ENCODE data around the gene IPO9. TPM values are rescaled to one million over a fixed set of nuclear protein-coding genes. Genes with fewer than 3 reads are reported as not detected.
"Not testable (repeated sequence)": the region's sequence is repeated elsewhere in the genome, so short reads cannot be mapped to it uniquely, and the experiment has no call there.

The IPO9 gene
- polyA plus RNA-seq, 4 donors = 74.0 to 96.9 (median 77.7) TPM

DNA sequence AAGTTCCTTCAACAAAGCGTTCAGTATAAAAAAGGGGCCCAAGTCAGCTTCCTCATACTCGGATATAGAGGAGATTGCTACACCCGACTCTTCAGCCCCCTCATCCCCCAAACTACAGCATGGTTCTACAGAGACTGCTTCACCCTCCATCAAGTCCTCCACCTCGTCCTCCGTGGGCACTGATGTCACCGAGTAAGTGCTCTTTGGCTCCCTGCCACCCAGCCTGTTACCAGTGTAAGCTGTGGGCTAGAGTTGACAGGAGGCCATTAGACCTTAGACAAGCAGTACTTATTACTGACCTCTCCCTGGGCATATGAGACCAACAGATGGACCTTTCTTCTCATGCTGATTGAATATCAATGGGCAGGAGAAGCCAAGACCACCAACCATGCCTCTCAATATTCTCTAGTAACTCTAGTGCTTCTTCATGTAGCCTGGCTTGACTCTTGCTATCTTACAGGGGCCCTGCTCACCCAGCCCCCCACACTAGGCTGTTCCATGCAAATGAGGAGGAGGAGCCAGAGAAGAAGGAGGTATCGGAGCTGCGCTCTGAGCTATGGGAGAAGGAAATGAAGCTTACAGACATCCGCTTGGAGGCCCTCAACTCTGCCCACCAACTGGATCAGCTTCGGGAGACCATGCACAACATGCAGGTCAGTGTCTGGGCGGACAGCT lies 20.9 kb upstream of the IPO9 start:
- no peak for DNase-seq (ENCODE audit: low read depth in 4 of 4, low spot score in 2 of 4)

DNA sequence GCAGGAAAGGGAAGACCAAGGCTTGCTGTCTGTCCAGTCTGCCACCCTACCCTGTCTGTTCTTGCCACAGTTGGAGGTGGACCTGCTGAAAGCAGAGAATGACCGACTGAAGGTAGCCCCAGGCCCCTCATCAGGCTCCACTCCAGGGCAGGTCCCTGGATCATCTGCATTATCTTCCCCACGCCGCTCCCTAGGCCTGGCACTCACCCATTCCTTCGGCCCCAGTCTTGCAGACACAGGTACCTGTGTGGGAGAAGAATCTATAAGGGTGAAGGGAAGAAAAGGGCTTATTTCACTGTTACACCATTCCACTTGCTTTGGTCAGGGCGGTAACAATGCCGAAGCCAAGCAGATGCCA lies 20.3 kb upstream of the IPO9 start:
- DNase-seq (ENCODE audit: low read depth in 4 of 4, low spot score in 2 of 4) = no peak

DNA sequence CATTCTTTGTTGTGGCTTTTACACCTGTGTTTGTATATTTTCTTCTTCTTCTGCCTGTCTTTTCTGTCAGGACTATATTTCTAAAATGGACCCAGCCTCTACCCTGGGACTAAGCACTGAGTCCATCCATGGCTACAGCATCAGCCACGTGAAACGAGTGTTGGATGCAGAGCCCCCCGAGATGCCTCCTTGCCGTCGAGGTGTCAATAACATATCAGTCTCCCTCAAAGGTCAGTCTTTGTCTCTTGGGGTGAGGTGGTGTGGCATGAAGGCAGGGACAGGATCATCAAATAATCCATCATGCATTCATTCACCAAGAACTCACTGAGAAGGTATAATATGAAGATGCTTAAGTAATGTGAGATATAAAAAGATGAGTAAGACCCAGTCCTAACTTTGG lies 19.1 kb upstream of the IPO9 start:
- DNase-seq (ENCODE audit: low read depth in 4 of 4, low spot score in 2 of 4) = no peak

DNA sequence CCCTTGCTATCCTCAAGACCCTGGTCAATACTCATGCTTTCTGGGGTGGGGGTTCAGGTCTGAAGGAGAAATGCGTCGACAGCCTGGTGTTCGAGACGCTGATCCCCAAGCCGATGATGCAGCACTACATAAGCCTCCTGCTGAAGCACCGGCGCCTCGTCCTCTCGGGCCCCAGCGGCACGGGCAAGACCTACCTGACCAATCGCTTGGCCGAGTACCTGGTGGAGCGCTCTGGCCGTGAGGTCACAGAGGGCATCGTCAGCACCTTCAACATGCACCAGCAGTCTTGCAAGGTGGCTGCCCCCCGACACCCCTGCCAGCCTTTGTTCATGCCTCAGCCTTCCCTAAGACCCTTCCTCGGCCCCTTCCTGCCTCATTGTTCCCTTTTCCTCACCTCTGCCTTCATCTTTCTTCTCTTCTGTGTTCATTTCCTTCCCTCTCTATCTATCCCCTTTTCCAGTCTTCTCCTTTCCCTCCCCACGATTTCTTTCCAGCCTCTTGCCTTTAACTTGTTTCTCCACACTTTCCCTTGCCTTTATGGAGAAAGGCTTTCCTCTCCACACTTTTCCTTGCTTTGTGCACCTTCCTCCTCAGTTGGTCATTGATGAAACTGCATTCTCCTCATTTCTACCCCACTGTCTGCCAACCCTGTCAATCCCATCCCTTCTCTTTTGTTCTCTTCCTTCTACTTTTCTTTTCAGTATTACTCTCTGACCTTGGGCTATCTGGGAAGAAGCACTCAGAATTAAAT lies 18.3 kb upstream of the IPO9 start:
- DNase-seq (ENCODE audit: low read depth in 4 of 4, low spot score in 2 of 4) = no peak

DNA sequence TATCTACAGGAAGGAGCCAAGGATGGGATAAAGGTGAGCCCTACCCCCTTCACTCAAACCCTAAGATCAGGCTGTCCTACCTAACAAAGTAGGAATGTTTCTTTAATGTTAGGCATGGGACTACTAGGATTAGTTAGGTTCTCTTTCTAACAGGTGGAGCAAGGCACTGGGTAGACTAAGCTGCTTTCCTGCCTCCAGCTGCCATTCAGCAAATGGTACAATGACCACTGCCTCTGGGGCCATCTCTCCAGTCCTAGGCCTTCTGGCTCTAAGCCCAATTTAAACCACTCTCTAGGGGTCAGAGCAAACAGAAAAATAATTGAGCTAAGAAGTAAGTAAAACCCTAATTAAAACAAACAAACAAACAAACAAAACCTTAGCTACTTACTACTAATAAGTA lies 15.7 kb upstream of the IPO9 start:
- DNase-seq (ENCODE audit: low read depth in 4 of 4, low spot score in 2 of 4) = no peak

DNA sequence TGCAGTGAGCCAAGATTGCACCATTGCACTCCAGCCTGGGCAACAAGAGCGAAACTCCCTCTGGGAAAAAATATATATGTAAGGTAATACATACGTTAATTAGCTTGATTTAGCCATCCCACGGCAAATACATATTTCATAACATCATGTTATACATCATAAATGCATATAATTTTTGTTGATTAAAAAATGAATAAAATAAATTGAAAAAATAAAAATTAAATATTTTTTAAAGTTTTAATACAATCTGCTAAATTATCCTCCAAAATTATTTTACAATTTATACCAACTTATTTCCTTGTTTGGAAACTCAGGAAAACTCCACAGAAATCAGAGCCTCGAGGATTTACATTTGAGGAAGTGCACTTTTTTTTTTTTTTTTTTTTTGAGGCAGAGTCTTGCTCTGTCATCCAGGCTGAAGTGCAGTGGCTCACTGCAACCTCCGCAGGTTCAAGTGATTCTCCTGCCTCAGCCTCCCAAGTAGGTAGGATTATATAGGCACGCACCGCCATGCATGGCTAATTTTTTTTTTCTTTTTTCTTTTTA lies 12.6 kb upstream of the IPO9 start:
- no peak for DNase-seq (ENCODE audit: low read depth in 4 of 4, low spot score in 2 of 4)

DNA sequence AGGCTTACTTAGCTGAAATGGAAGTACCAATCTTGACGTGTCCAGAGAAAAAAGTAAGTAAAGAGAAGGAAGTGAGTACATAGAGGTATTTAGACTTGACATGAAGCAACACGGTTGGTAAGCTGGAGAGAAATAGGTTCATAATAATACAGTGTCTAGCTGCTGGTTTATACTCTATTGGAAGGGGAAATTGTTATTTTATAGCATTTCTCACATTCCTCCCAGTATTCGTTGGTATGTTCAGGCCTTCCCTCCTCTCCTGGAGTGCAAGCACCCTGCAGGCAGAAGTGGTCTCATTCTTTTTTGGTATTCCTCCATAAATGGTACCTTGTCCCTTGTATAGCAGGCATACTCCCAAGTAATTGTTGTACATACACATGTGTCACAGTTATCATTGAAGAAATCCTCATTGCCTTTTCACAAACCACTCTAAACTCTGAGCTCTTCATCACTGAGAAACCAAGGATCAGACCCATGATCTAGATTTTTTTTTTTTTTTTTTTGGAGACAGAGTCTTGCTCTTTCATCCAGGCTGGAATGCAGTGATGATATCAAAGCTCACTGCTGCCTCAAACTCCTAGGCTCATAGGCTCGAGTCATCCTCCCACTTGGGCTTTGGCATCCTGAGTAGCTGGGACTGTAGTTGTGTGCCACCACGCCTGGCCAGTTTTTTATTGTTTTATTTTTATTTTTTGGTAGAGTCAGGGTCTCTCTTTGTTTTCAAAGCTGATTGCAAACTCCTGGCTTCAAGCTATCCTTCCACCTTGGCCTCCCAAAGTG lies 9.8 kb upstream of the IPO9 start:
- no peak for DNase-seq (ENCODE audit: low read depth in 4 of 4, low spot score in 2 of 4)

DNA sequence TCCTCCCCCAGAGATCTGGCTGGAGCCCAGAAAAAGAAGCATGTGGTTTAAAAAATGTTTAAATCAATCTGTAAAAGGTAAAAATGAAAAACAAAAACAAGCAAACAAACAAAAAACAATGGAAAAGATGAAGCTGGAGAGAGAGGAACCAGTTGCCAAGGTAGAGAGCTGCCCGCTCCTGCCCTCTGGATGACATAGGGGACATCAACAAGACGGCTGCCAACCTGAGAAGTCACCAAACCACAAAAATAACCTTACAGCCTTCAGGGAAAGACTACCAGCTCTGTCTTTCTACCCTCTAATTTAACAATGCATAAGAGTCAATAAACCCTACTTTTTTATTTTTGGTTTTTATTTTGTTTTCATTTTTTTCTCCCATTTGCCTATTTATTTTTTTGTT lies 8.5 kb upstream of the IPO9 start:
- no peak for DNase-seq (ENCODE audit: low read depth in 4 of 4, low spot score in 2 of 4)

DNA sequence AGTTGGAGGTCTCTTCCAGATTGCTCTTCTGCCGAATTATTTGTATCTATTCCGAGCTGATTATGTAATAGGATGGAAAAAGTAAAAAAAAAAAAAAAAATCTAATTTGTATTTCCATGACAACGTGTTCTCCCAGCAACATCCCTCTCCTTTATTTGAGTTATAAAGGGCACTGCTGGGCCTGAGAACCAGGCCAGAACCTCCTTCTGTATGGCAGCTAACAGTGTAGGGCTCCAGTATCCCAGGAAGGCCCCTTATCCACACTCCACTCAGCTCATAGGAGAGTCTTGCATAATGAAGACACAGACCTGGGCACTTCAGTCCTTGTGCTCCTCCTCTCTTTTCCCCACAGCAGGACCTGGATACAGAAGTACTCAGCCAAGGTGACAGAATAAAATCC lies 3.7 kb upstream of the IPO9 start:
- DNase-seq (ENCODE audit: low read depth in 4 of 4, low spot score in 2 of 4) = no peak

DNA sequence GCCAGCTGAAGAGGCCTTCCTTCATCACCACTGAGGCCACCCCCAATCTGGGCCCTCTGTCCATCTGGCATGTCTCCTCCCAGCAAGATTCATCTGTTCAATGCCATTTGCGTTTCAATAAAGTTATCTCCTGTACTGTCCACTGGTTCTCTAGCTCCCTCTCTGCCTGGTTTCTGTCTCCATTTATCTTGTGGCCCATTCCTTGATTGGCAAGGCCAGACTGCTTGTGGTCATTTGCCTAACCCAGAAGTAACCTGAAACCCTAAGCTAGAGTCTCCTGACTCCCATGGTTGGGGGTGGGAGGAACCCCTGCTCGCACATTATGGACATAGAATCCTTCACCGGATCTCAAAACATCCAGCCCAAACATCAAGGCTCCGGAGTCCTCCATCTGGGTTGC lies 2.1 kb upstream of the IPO9 start:
- no peak for DNase-seq (ENCODE audit: low read depth in 4 of 4, low spot score in 2 of 4)

DNA sequence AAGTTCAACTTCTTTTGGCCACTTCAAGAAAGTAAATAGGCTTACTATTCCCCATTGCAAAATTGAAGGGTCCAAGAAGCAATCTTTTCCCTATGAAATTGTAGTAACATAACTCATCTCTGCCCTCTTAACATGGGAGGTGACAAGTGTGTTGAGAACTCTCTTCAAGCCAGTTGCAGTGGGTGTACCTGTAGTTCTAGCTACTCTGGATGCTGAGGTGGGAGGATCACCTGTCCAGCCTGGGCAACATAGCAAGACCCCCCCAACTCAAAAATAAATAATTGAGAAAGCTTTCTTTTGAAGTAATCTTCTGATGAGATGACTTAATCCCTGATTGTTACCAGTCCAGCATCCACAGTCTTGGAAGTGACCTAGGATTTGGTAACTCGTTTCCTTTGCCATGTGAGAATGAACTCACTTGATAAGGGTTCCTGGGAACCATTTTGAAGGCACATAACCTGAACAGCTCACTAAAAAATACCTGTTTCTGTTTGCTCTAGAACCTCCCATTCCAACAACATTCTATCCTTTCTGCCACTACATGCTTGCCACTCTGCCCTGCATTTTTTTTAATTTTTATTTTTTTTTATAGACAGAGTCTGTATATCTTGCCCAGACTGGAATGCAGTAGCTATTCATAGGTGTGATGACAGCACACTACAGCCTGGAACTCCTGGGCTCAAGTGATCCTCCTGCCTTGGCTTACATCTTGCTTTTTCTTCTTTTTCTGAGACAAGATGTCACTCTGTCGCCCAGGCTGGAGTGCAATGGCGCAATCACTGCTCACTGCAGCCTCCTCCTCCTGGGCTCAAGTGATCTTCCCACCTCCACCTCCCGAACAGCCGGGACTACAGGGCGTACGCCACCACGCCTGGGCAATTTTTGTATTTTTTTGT lies 1.4 kb upstream of the IPO9 start:
- no peak for DNase-seq (ENCODE audit: low read depth in 4 of 4, low spot score in 2 of 4)

DNA sequence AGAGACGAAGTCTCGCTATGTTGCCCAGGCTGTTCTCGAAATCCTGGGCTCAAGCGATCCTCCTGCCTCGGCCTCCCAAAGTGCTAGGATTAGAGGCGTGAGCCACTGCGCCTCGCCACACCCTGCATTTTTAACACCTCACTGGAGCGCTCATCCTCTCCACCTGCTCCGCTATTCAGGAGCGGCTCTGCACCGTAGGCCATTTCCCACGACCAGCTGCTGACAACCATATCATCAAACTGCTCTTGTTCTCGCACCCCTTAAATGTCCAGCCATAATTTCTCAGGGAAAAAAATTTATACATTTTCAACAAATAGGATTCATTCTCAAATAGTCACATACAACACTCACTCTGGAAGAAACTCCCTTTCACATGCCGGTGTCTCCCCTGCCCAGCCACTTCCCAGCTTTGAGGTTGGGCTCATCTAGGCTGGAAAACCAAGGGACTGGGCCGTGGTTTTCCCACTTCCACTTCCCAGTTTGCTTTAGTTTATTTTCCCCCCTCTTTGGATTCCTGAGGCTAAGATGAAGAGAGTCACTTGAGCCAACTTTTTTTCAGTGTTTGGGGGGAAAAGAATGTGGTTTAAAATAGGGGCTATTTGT lies 639 bp upstream of the IPO9 start:
- DNase-seq (ENCODE audit: low read depth in 4 of 4, low spot score in 2 of 4) = no peak

DNA sequence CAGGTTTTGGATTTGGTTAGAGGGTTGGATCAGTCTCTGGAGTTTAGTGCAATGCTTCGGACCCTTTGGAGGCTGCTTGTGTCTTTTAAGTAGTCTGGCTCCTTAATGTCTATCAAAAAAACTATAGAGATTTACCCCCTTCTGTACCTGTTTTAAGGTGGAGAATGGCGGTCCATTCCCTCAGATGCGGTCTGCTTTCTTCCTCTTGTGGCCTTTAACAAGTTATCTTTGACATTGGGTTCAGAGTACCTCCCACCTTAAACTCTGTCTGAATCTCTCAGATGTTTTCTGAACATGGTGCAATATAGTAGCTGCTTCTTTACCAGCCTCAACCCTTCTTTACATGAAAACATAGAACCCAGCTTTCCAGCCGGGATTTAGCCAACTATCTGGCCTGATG lies 2.4 kb downstream of the IPO9 start:
- no peak for DNase-seq (ENCODE audit: low read depth in 4 of 4, low spot score in 2 of 4)

DNA sequence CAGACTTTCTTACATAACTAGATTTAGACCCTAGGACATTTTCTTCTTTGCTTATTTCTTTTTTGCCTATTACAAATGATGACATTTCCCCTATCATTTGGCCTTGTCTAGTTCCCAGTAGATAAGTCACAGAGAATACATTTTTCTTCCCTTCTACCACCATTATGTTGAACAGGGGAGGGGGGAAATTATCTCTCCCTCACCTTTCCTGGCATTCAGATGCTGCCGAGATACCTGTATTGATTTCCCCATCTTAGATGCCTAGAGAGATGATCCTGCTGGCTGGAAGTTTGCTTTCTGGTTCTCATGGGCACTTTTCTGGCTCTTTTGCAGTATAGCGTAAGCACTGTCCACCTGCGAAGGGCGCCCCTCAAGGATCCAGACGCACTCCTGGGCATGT lies 5.7 kb downstream of the IPO9 start:
- DNase-seq (ENCODE audit: low read depth in 4 of 4, low spot score in 2 of 4) = no peak

DNA sequence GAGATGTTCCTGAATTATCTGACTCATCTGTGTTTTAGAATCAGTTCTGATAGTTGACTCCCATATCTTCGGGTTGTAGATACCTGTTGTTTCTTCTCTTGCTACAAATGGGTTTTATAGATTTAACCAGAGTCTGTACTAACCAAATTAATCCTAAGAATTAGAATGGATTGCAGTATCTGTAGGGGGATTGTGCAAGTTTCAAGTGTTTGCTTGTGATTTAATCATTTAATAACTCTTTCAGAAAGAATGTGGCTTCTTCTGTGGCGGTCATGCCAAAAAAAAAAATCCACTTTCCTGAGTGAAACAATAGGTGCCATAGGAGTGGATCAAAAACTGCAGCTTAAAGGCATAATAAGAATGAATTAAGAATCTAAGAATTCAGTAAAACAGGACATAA lies 9.4 kb downstream of the IPO9 start:
- DNase-seq (ENCODE audit: low read depth in 4 of 4, low spot score in 2 of 4) = no peak

DNA sequence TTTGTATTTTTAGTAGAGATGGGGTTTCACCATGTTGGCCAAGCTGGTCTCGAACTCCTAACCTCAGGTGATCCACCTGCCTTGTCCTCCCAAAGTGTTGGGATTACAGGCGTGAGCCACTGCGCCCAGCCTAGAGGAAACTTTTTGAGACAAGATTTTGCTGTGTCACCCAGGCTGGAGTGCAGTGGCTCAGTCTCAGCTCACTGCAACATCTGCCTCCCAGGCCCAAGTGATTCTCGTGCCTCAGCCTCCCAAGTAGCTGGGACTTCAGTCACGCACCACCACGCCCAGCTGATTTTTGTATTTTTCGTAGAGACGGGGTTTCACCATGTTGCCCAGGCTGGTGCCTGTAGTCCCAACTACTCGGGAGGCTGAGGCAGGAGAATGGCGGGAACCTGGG lies 10.1 kb downstream of the IPO9 start:
- not testable (repeated sequence) for DNase-seq (ENCODE audit: low read depth in 4 of 4, low spot score in 2 of 4)

DNA sequence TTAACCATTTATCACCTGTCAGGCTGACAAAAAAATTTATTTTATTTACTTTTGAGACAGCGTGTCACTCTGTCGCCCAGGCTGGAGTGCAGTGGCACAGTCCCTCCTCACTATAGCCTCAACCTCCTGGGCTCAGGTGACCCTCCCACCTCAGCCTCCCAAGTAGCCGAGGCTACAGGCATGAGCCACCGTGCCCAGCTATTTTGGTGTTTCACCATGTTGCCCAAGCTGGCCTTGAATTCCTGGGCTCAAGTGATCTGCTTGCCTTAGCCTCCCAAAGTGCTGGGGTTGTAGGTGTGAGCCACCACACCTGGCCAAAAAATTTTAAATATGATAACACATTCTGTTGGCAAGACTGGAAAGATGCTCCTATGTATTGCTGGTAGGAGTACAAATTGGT lies 11.1 kb downstream of the IPO9 start:
- no peak for DNase-seq (ENCODE audit: low read depth in 4 of 4, low spot score in 2 of 4)

DNA sequence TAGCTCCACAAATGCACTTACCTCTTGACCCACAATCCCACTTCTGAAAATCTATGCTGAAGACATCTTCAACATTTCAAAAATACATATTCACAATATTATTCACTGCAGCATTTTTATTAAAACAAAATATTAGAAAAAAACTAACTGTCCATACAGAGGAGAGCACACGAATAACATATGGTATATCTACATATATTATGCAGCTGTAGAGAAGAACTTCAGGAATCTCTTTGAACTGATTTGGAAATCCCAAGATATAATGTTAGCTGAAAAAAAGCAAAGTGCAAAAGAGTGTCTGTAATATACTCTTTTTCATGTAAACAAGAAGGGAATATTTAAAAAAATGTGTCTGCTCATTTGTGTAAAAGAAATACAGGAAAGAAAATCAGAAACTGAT lies 11.5 kb downstream of the IPO9 start:
- no peak for DNase-seq (ENCODE audit: low read depth in 4 of 4, low spot score in 2 of 4)

DNA sequence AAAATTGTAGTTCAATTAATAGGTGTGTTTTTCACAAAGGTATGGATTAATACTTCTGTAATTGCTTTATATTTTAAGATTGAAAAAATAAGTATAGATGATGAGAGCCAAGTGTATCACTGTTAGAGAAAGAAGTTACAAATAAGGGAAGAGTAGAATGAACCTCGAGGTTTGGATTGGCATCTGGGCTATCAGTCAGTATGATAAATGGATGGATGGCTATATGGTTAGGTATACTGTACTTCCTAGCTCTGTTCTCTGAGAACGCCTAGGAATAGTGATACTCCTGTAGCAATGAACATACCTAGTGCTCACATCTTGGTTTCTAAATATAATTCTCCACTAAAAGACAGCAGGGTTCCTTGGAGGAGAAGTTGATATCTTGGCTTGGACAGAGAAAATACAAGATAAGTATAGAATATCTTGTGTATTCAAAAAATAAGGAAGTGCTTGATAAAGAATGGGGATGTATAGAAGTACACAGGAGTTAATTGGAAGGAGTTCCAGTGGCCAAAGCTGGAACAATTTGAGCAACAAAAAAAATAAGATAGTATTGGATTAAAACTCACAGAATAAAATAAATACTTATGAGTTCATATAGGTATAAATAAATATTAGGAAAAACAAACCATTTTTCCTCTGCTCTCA lies 12.4 kb downstream of the IPO9 start:
- DNase-seq (ENCODE audit: low read depth in 4 of 4, low spot score in 2 of 4) = no peak
